H54 (cell line): ENCODE measurements around the gene GNAL.

Experiments
- DNase-seq: peaks from one replicate; pipeline ENCODE4 v3.0.0; 2011; ENCODE audit warnings: low spot score, mixed read lengths; ENCODE audit not compliant: insufficient read length
- FAIRE-seq: peaks from 3 replicates; lab custom pipeline; 2011; peaks lifted over from hg19 to GRCh38; lab: Jason Lieb, UNC
- POLR2A ChIP-seq: IDR thresholded peaks from 2 replicates; pipeline ENCODE4 v1.6.1; 2011; ENCODE audit warnings: low read depth, mild to moderate bottlenecking, low read length

GNAL gene

GRCh38 chr18:11751341-11752115 is 62.5 kb downstream of the GNAL start:
- TF ChIP-seq POLR2A: no peak
- no peak for FAIRE-seq
- DNase-seq: no peak

GRCh38 chr18:11752116-11752911 is 63.2 kb downstream of the GNAL start:
- FAIRE-seq: no peak
- DNase-seq: no peak
- TF ChIP-seq POLR2A: no peak

- no peak for TF ChIP-seq POLR2A
- no peak for DNase-seq
- no peak for FAIRE-seq
These were observed 65.9 kb downstream of the GNAL start for GRCh38 chr18:11754979-11755378.

- FAIRE-seq (no peak), DNase-seq (no peak)
- no peak for TF ChIP-seq POLR2A
These were observed 68.1 kb downstream of the GNAL start for GRCh38 chr18:11757084-11757590.

GRCh38 chr18:11759456-11759855 is 70.4 kb downstream of the GNAL start:
- FAIRE-seq (no peak), DNase-seq (no peak)
- no peak for TF ChIP-seq POLR2A

GRCh38 chr18:11760498-11761167 is 71.6 kb downstream of the GNAL start:
- DNase-seq (no peak), FAIRE-seq (no peak)
- no peak for TF ChIP-seq POLR2A

- FAIRE-seq (no peak), DNase-seq (no peak)
- TF ChIP-seq POLR2A: no peak
These were observed 72.5 kb downstream of the GNAL start for GRCh38 chr18:11761553-11761952.

GRCh38 chr18:11762429-11762828 is 73.4 kb downstream of the GNAL start:
- no peak for TF ChIP-seq POLR2A
- DNase-seq: no peak
- FAIRE-seq: no peak

- no peak for TF ChIP-seq POLR2A
- no peak for DNase-seq
- no peak for FAIRE-seq
These were observed 78.3 kb downstream of the GNAL start for GRCh38 chr18:11767329-11767728.

- DNase-seq: no peak
- FAIRE-seq: peak; percentile 15
- no peak for TF ChIP-seq POLR2A
These were observed 78.9 kb downstream of the GNAL start for GRCh38 chr18:11767935-11768334.

- no peak for FAIRE-seq
- TF ChIP-seq POLR2A: no peak
- no peak for DNase-seq
These were observed 86.5 kb downstream of the GNAL start for GRCh38 chr18:11775436-11776174.

- DNase-seq: no peak
- no peak for TF ChIP-seq POLR2A
- no peak for FAIRE-seq
These were observed 91.0 kb downstream of the GNAL start for GRCh38 chr18:11780042-11780441.

- DNase-seq (no peak), FAIRE-seq (no peak)
- TF ChIP-seq POLR2A: no peak
These were observed 94.8 kb downstream of the GNAL start for GRCh38 chr18:11783716-11784331.
